ENCODE measurements around the gene NUP188. TPM values are rescaled to one million over a fixed set of nuclear protein-coding genes. Genes with fewer than 3 reads are reported as not detected.

The NUP188 gene
- total and polyA plus RNA-seq, 2 of the 13 experiments (the other 11 are each of a cell fraction or from before 2014, with no cell fraction given), result 28.0 to 38.5 TPM

GRCh38 chr9:128921881-128922763 lies 25.4 kb upstream of the NUP188 start (continued):
- TF ChIP-seq MYNN (CRISPR knock-in tag; IDR thresholded peaks at IDR 0.05; ENCODE audit: low read depth) (no peak), PHF8 (CRISPR knock-in tag; IDR thresholded peaks at IDR 0.05) (peak; percentile 58; the same call in 1 of the 2 replicates), PRDM10 (CRISPR knock-in tag; IDR thresholded peaks at IDR 0.05; ENCODE audit: low read depth) (peak; percentile 72; the same call in 1 of the 2 replicates), ZNF777 (CRISPR knock-in tag; IDR thresholded peaks at IDR 0.05) (no peak), ZHX2 (IDR thresholded peaks at IDR 0.05; ENCODE audit: low read depth) (0 out of 2 replicates have a peak, but pooled peaks have one; percentile 32), ZHX2 (CRISPR knock-in tag; IDR thresholded peaks at IDR 0.05; ENCODE audit: borderline replicate concordance) (no peak), NCOA1 (CRISPR knock-in tag; IDR thresholded peaks at IDR 0.05) (no peak), CENPX (CRISPR knock-in tag; IDR thresholded peaks at IDR 0.05) (no peak), BCL3 (CRISPR knock-in tag; IDR thresholded peaks at IDR 0.05) (no peak), GLMP (CRISPR knock-in tag; IDR thresholded peaks at IDR 0.05; ENCODE audit: borderline replicate concordance) (no peak), ZBTB38 (CRISPR knock-in tag; IDR thresholded peaks at IDR 0.05) (no peak), ZNF12 (CRISPR knock-in tag; IDR thresholded peaks at IDR 0.05) (no peak), CC2D1A (CRISPR knock-in tag; IDR thresholded peaks at IDR 0.05) (no peak)

Measured in HepG2 (cell line).